Type B pancreatic cell (in vitro differentiated cells): ENCODE measurements around the gene TMEM200B. TPM values are rescaled to one million over a fixed set of nuclear protein-coding genes. Genes with fewer than 3 reads are reported as not detected.

Experiments used
- DNase-seq: peaks from one replicate; pipeline ENCODE4 v3.0.0; 2021; ENCODE audit warnings: mixed read lengths; ENCODE audit not compliant: unreplicated experiment; ENCODE audit errors: extremely low spot score
- H3K27ac Mint-ChIP-seq: 2 replicates; pipeline ENCODE4 v1.8.0; 2021; ENCODE audit warnings: mild to moderate bottlenecking, mixed read lengths
- H3K27me3 Mint-ChIP-seq: 2 replicates; pipeline ENCODE4 v1.8.0; 2021; ENCODE audit warnings: mixed read lengths
- H3K36me3 Mint-ChIP-seq: 2 replicates; pipeline ENCODE4 v1.8.0; 2021; ENCODE audit warnings: mixed read lengths
- H3K4me1 Mint-ChIP-seq: one replicate; pipeline ENCODE4 v1.8.0; 2021; ENCODE audit warnings: mixed read lengths; ENCODE audit not compliant: unreplicated experiment
- H3K4me3 Mint-ChIP-seq: 2 replicates; pipeline ENCODE4 v1.8.0; 2021; ENCODE audit warnings: mild to moderate bottlenecking, mixed read lengths
- H3K9me3 Mint-ChIP-seq: 2 replicates; pipeline ENCODE4 v1.8.0; 2021; ENCODE audit warnings: mixed read lengths
- total RNA-seq: library from RNA; stranded (reverse); gene quantifications from 2 replicates; pipeline ENCODE4 v1.2.1, GENCODE V29; 2021; ENCODE audit warnings: low replicate concordance
- TF ChIP-seq, protein P1 (sequence below): fragments of 200-600 bp; sonication (generic); conservative IDR thresholded peaks from 2 replicates; pipeline ENCODE4 v1.5.0; 2021; ENCODE audit warnings: antibody characterized with exemption, mild to moderate bottlenecking

Gene TMEM200B
- total RNA-seq, 1 donor from 2014 or later: 8.3 TPM

DNA sequence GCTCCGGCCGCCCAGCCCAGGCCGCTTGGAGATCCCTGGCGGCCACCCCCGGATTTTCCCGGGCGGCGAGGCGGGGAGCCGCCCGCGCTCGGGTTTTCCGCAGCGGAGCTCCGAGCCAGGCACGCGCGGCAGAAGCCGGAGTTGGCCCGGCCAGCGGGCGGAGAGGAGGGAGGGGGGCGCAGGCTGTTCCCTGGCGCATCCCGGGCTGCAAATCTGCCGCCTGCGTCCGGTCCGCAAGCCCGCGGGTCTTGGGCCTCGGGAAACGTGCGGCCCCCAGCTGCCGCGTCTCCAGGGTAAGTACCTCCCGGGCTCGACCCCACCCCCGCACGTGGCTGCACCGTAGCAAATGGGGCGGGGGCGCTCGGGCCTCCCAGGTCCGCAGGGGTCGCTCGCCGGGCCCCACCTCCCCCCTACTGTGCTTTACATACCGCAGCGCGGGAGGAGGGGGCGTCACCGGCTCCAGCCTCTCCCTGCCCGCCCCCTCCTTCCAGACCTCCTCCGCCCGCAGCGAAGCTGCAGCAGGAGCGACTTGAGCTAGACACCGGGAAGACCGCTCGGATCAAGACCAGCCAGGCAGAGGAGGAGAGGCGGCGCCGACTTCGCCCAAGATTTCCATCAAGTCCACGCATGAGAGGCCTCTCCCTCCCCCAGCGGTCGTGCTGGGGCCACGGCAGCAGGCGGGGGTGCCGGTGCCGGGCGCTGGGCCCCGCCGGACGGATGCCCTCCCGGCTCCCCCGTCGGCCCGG, 1.6 kb downstream of the TMEM200B start:
- Mint-ChIP-seq H3K4me1 (peaks cover 9% of the 10 kb centered on the region), H3K9me3 (no peaks in the 10 kb centered on the region), H3K27ac (no peak overlapping the region), H3K4me3 (peak overlapping the region; percentile 81), H3K36me3 (peaks cover 9% of the 10 kb centered on the region), H3K27me3 (peaks cover 25% of the 10 kb centered on the region)
- TF ChIP-seq, protein P1, sequence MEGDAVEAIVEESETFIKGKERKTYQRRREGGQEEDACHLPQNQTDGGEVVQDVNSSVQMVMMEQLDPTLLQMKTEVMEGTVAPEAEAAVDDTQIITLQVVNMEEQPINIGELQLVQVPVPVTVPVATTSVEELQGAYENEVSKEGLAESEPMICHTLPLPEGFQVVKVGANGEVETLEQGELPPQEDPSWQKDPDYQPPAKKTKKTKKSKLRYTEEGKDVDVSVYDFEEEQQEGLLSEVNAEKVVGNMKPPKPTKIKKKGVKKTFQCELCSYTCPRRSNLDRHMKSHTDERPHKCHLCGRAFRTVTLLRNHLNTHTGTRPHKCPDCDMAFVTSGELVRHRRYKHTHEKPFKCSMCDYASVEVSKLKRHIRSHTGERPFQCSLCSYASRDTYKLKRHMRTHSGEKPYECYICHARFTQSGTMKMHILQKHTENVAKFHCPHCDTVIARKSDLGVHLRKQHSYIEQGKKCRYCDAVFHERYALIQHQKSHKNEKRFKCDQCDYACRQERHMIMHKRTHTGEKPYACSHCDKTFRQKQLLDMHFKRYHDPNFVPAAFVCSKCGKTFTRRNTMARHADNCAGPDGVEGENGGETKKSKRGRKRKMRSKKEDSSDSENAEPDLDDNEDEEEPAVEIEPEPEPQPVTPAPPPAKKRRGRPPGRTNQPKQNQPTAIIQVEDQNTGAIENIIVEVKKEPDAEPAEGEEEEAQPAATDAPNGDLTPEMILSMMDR: no peak
- peak; percentile 75 for DNase-seq

DNA sequence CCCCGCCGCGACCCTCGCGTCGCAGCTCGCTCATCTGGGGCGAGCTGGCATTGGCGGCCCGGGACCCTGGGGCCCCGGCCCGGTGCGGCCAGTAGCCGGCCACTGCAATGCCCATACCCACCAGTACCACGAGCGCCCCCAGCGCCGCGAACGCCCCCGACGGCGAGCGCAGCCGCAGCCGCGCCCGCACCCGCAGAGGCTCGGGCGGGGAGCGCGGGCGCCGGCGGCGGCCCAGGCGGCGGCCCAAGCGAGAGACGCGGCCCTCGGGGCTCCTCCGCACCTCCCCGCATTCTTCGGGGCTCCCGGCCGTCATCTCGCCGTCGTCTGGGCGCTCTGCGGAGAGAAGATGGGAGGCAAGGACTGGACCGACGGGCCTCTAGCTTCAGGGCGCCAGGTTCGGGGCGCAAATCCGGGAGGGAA, 2.2 kb downstream of the TMEM200B start:
- Mint-ChIP-seq H3K27me3 (peaks cover 25% of the 10 kb centered on the region), H3K4me1 (peaks cover 9% of the 10 kb centered on the region), H3K36me3 (peaks cover 12% of the 10 kb centered on the region), H3K9me3 (no peaks in the 10 kb centered on the region), H3K27ac (no peak overlapping the region), H3K4me3 (no peak overlapping the region)
- no peak for DNase-seq
- TF ChIP-seq, protein P1: peak; percentile 58

DNA sequence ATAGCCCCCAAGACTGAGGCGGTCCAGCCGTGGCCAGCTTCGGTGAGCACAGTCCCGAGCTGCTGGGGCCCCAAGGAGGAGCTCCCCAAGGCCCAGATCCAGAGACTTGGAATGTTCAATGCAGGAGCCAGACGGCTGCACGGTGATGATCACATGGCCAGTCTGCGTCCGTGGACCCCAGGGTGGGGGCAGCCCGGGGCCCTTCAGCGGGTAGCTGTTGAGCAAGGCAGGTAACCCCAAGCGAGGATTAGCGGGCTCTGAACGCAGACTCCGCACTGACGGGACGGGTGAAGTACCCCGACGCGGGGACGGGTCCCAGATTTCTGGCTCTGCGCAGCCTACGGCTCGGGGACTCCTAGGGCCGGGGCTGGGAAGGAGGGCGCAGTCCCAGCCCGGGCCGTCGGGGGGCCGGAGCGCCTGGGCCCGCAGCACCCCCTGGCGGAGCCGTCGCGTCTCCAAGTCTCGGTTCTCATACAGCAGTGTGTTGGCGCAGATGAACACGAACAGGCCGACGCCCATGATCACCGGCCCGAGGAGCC, 2.7 kb downstream of the TMEM200B start:
- Mint-ChIP-seq H3K27me3 (peaks cover 24% of the 10 kb centered on the region), H3K27ac (no peak overlapping the region), H3K36me3 (peaks cover 12% of the 10 kb centered on the region), H3K9me3 (no peaks in the 10 kb centered on the region), H3K4me1 (peaks cover 8% of the 10 kb centered on the region), H3K4me3 (peak overlapping the region; percentile 44)
- TF ChIP-seq, protein P1: peak; percentile 88
- DNase-seq: peak; percentile 75

DNA sequence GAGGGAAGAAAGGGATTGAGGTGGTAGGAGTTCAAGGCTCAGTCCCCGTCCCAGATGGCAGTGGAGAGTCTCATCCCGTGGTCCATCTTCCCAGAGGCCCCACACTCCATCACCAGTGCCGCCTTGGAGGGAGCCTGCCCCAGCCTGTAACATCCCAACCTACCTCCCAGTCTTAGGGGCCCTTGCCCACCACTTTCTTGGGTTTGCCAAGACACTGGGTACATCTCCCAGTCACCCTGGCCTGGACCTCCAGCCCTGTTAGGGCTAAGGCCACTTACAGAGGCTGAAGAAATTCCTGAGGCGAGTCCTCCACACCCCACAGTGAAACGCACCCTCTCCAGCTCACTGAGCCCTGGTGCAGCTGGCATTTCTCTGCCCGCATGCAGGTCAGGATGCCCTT, 3.3 kb downstream of the TMEM200B start:
- Mint-ChIP-seq H3K9me3 (no peaks in the 10 kb centered on the region), H3K27me3 (peaks cover 17% of the 10 kb centered on the region), H3K27ac (no peak overlapping the region), H3K36me3 (peaks cover 12% of the 10 kb centered on the region), H3K4me3 (peak overlapping the region; percentile 62), H3K4me1 (peaks cover 2% of the 10 kb centered on the region)
- no peak for DNase-seq
- TF ChIP-seq, protein P1: no peak

DNA sequence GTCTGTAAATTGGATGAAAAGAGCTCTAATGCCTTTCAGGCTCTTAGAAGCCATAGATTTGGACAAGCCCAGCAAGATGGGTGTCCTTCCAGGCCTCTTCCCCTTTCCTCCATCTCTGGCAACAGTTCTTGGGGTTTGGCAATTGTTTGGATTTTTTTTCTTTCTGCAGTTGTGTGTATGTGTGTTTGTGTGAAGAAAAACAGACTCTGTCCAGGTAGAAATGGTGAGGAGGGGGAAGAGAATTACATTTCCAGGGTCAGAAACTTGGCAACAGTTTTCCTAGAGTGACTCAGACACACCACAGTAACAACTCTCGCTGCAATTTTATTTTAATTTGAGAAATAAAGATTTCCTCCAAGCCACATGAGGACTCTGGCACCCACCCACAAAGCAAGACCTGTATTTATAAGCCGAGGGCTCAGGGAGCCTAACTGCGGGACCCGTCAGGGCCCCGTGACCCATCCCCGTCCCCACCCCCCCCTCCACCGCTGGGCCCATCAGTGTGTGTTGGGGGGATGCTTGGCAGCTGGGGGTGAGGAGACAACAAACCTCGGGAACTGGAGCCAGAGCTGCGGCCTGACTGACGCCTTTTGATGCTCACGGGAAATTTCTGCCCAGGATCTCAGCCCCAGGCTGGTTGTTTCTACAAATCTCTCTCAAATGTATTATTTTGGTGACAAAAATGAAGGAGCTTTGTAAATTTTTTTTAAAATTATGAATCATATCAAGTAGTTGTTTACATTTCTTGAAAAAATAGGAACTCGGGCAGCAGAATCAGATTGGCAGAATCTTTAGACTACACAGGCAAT, 4.4 kb downstream of the TMEM200B start:
- Mint-ChIP-seq H3K4me3 (no peak overlapping the region), H3K4me1 (no peaks in the 10 kb centered on the region)

More for the DNA sequence above, 4.4 kb downstream of the TMEM200B start:
- Mint-ChIP-seq H3K27me3 (peaks cover 16% of the 10 kb centered on the region), H3K36me3 (peaks cover 16% of the 10 kb centered on the region), H3K9me3 (no peaks in the 10 kb centered on the region), H3K27ac (no peak overlapping the region)
- TF ChIP-seq, protein P1: no peak
- DNase-seq: no peak
